Ishikawa (cell line): Measurements from ENCODE around the gene TBXAS1.

Source experiments
- CEBPB ChIP-seq: IDR thresholded peaks from 2 replicates; pipeline ENCODE4 v1.6.1; 2012
- CREB1 ChIP-seq: IDR thresholded peaks from 2 replicates; pipeline ENCODE4 v1.6.1; 2012; ENCODE audit warnings: low read depth
- EGR1 ChIP-seq: IDR thresholded peaks from 2 replicates; pipeline ENCODE4 v1.6.1; 2012
- EP300 ChIP-seq: IDR thresholded peaks from 2 replicates; pipeline ENCODE4 v1.6.1; 2012; ENCODE audit warnings: borderline replicate concordance
- FOXM1 ChIP-seq: IDR thresholded peaks from 2 replicates; pipeline ENCODE4 v1.6.1; 2012; ENCODE audit warnings: low read depth, borderline replicate concordance
- MAX ChIP-seq: IDR thresholded peaks from 2 replicates; pipeline ENCODE4 v1.6.1; 2012
- NFIC ChIP-seq: IDR thresholded peaks from 2 replicates; pipeline ENCODE4 v1.6.1; 2012
- RAD21 ChIP-seq: IDR thresholded peaks from 2 replicates; pipeline ENCODE4 v1.6.1; 2012; ENCODE audit warnings: low read depth
- REST ChIP-seq: IDR thresholded peaks from 2 replicates; pipeline ENCODE4 v1.6.1; 2012; ENCODE audit warnings: low read depth, mild to moderate bottlenecking
- TAF1 ChIP-seq: IDR thresholded peaks from 2 replicates; pipeline ENCODE4 v1.6.1; 2012; ENCODE audit warnings: low read depth, mild to moderate bottlenecking
- TCF12 ChIP-seq: IDR thresholded peaks from 2 replicates; pipeline ENCODE4 v1.6.1; 2012; ENCODE audit warnings: low read depth
- TEAD4 ChIP-seq: IDR thresholded peaks from 2 replicates; pipeline ENCODE4 v1.6.1; 2012
- USF1 ChIP-seq: IDR thresholded peaks from 2 replicates; pipeline ENCODE4 v1.6.1; 2012
- YY1 ChIP-seq: IDR thresholded peaks from 2 replicates; pipeline ENCODE4 v1.6.1; 2012; ENCODE audit warnings: low read depth
- ZBTB7A ChIP-seq: IDR thresholded peaks from 2 replicates; pipeline ENCODE4 v1.6.1; 2012; ENCODE audit warnings: low read depth

TBXAS1 gene

GRCh38 chr7:140008755-140009610, 179.9 kb downstream of the TBXAS1 start:
- TF ChIP-seq REST (no peak), TCF12 (no peak), TEAD4 (no peak), MAX (no peak), TAF1 (no peak), EP300 (no peak), RAD21 (no peak), NFIC (no peak), YY1 (no peak), USF1 (no peak), ZBTB7A (no peak), CEBPB (no peak), EGR1 (no peak), FOXM1 (no peak)

GRCh38 chr7:140009735-140010134, 180.7 kb downstream of the TBXAS1 start:
- TF ChIP-seq CREB1, result no peak
- TF ChIP-seq TAF1, result no peak
- no peak for TF ChIP-seq TEAD4
- TF ChIP-seq ZBTB7A, result no peak
- no peak for TF ChIP-seq NFIC
- no peak for TF ChIP-seq YY1
- no peak for TF ChIP-seq TCF12
- TF ChIP-seq EP300, result no peak
- TF ChIP-seq CEBPB, result no peak
- TF ChIP-seq FOXM1, result no peak
- no peak for TF ChIP-seq RAD21
- no peak for TF ChIP-seq USF1

- TF ChIP-seq TEAD4 (no peak), USF1 (no peak), TAF1 (no peak)
Measured at GRCh38 chr7:140010194-140010895, 181.3 kb downstream of the TBXAS1 start.

- TF ChIP-seq MAX (no peak), RAD21 (no peak), FOXM1 (no peak), NFIC (no peak), USF1 (no peak), REST (no peak), EGR1 (no peak), TCF12 (no peak), YY1 (no peak), CREB1 (no peak), TEAD4 (no peak), ZBTB7A (no peak), TAF1 (no peak), EP300 (no peak), CEBPB (no peak)
Measured at GRCh38 chr7:140013676-140014075, 184.6 kb downstream of the TBXAS1 start.

- TF ChIP-seq ZBTB7A, result no peak
- TF ChIP-seq REST, result no peak
Measured at GRCh38 chr7:140014123-140014522, 185.1 kb downstream of the TBXAS1 start.
